ENCODE measurements around the gene STAM2.
A peak's percentile ranks its signal among the peaks of the same experiment; 100 is the strongest.
"Not testable (repeated sequence)": the region's sequence is repeated elsewhere in the genome, so short reads cannot be mapped to it uniquely, and the experiment has no call there.

Gene STAM2

DNA sequence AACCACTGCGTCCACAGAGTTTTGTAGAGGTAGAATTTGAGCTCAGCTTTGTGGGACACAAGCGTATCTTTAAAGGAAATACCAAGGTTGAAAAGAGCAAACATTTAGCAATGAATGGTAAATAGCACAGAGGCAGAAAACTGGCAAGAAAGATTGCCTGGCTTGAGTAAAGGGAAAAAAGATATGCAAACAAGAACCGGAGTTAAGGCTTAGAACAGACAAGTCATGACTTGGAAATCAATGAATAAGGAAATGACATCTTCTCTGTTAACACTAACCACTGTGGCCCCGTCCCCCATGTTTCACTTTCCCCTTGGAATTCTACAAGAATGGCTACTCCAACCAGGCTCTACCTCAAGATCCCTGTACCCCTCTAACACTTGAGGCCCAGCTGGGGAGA is 3.8 kb downstream of the STAM2 start:
- TF ChIP-seq, protein P1, sequence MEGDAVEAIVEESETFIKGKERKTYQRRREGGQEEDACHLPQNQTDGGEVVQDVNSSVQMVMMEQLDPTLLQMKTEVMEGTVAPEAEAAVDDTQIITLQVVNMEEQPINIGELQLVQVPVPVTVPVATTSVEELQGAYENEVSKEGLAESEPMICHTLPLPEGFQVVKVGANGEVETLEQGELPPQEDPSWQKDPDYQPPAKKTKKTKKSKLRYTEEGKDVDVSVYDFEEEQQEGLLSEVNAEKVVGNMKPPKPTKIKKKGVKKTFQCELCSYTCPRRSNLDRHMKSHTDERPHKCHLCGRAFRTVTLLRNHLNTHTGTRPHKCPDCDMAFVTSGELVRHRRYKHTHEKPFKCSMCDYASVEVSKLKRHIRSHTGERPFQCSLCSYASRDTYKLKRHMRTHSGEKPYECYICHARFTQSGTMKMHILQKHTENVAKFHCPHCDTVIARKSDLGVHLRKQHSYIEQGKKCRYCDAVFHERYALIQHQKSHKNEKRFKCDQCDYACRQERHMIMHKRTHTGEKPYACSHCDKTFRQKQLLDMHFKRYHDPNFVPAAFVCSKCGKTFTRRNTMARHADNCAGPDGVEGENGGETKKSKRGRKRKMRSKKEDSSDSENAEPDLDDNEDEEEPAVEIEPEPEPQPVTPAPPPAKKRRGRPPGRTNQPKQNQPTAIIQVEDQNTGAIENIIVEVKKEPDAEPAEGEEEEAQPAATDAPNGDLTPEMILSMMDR (IDR thresholded peaks at IDR 0.05; ENCODE audit: extremely low read depth, insufficient read depth, missing control alignments): no peak
- in situ Hi-C loops (cut with MboI; ENCODE audit: low pct_unique_long_range_greater_than_20kb, low sequenced_read_pairs, unreplicated experiment): no loop called here
- no peak for DNase-seq (ENCODE audit: low spot score)

DNA sequence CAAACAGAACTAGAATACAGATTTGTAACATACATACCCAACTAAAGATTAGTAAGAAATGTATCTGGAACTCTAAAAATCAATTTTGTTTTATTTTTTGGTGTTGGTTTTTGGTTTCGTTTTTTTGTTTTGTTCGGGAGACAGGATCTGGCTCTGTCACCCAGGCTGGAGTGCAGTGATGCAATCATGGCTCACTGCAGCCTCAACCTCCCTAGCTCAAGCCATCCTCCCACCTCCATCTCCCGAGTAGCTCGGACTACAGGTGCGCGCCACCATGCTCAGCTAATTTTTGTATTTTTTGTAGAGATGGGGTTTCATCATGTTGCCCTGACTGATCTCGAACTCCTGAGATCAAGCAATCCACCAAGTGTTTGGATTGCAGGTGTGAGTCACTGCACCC is 6.4 kb downstream of the STAM2 start:
- in situ Hi-C loops (cut with MboI; ENCODE audit: low pct_unique_long_range_greater_than_20kb, low sequenced_read_pairs, unreplicated experiment): loop anchor here (10.0 kb wide), 1 partner anchor 124 kb away; no protein-coding TSS in a partner anchor

GRCh38 chr2:152167470-152167869 is 8.1 kb downstream of the STAM2 start:
- not testable (repeated sequence) for DNase-seq (ENCODE audit: low spot score)
- in situ Hi-C loops (cut with MboI; ENCODE audit: low pct_unique_long_range_greater_than_20kb, low sequenced_read_pairs, unreplicated experiment): loop anchor here (10.0 kb wide), 1 partner anchor 123 kb away; no protein-coding TSS in a partner anchor

More for the DNA sequence above, 6.4 kb downstream of the STAM2 start:
- not testable (repeated sequence) for DNase-seq (ENCODE audit: low spot score)

- in situ Hi-C loops (cut with MboI; ENCODE audit: low pct_unique_long_range_greater_than_20kb, low sequenced_read_pairs, unreplicated experiment): loop anchor here (10.0 kb wide), 1 partner anchor 122 kb away; no protein-coding TSS in a partner anchor
- TF ChIP-seq, protein P1 (IDR thresholded peaks at IDR 0.05; ENCODE audit: extremely low read depth, insufficient read depth, missing control alignments): no peak
These were observed 8.5 kb downstream of the STAM2 start for GRCh38 chr2:152167065-152167464.

GRCh38 chr2:152166633-152167032 is 8.9 kb downstream of the STAM2 start:
- DNase-seq (ENCODE audit: low spot score): peak; percentile 63
- TF ChIP-seq, protein P1 (IDR thresholded peaks at IDR 0.05; ENCODE audit: extremely low read depth, insufficient read depth, missing control alignments): no peak
- in situ Hi-C loops (cut with MboI; ENCODE audit: low pct_unique_long_range_greater_than_20kb, low sequenced_read_pairs, unreplicated experiment): loop anchor here (10.0 kb wide), 1 partner anchor 122 kb away; no protein-coding TSS in a partner anchor

More at GRCh38 chr2:152167065-152167464, 8.5 kb downstream of the STAM2 start:
- DNase-seq (ENCODE audit: low spot score): no peak

- no peak for DNase-seq (ENCODE audit: low spot score)
- in situ Hi-C loops (cut with MboI; ENCODE audit: low pct_unique_long_range_greater_than_20kb, low sequenced_read_pairs, unreplicated experiment): loop anchor here (10.0 kb wide), 1 partner anchor 121 kb away; no protein-coding TSS in a partner anchor
- TF ChIP-seq, protein P1 (IDR thresholded peaks at IDR 0.05; ENCODE audit: extremely low read depth, insufficient read depth, missing control alignments): no peak
These were observed 9.8 kb downstream of the STAM2 start for GRCh38 chr2:152165780-152166179.

- TF ChIP-seq, protein P1 (IDR thresholded peaks at IDR 0.05; ENCODE audit: extremely low read depth, insufficient read depth, missing control alignments): no peak
- in situ Hi-C loops (cut with MboI; ENCODE audit: low pct_unique_long_range_greater_than_20kb, low sequenced_read_pairs, unreplicated experiment): loop anchor here (10.0 kb wide), 1 partner anchor 121 kb away; no protein-coding TSS in a partner anchor
- no peak for DNase-seq (ENCODE audit: low spot score)
These were observed 10.3 kb downstream of the STAM2 start for GRCh38 chr2:152165306-152165705.

- in situ Hi-C loops (cut with MboI; ENCODE audit: low pct_unique_long_range_greater_than_20kb, low sequenced_read_pairs, unreplicated experiment): loop anchor here (10.0 kb wide), 1 partner anchor 119 kb away; no protein-coding TSS in a partner anchor
- DNase-seq (ENCODE audit: low spot score): not testable (repeated sequence)
These were observed 11.9 kb downstream of the STAM2 start for GRCh38 chr2:152163669-152164068.
